Measurements from ENCODE around the gene DUSP14. TPM values are rescaled to one million over a fixed set of nuclear protein-coding genes. Genes with fewer than 3 reads are reported as not detected.
A peak's percentile ranks its signal among the peaks of the same experiment; 100 is the strongest.

Gene DUSP14
- total and polyA plus RNA-seq, 7 donors = 9.3 to 32.1 (median 11.6) TPM

GRCh38 chr17:37547986-37548385 is 58.3 kb downstream of the DUSP14 start:
- H3K36me3 ChIP-seq (ENCODE audit: insufficient read depth in 1 of 2, low read depth in 1 of 2) = peaks cover 2 to 28% of the 10 kb centered on the region in 2 donors
- DNase-seq (no peak), ATAC-seq (no peak)
- no peak overlapping the region for H3K4me3 ChIP-seq
- no peaks in the 10 kb centered on the region for H3K27me3 ChIP-seq (ENCODE audit: insufficient read depth in 3 of 3, low read length in 2 of 3)
- no peaks in the 10 kb centered on the region for H3K9me3 ChIP-seq
- intact Hi-C loops (cut with DNase I) = no loop called here
- no peak overlapping the region for H3K27ac ChIP-seq
- 13 to 15% (median 14%) methylated on average over 1 of the region's 1 CpG for WGBS, 3 donors
- peaks cover 29% of the 10 kb centered on the region for H3K4me1 ChIP-seq
- no peak for TF ChIP-seq CTCF (IDR thresholded peaks at IDR 0.05)

- 94 to 97% (median 96%) methylated on average over 3 of the region's 3 CpGs for WGBS, 3 donors
- no peak for DNase-seq
- intact Hi-C loops (cut with DNase I) = loop anchor here in 1 of 2 donors (10.0 kb wide), 1 partner anchor 107 kb away; no protein-coding TSS in a partner anchor
- Histone ChIP-seq H3K27ac (no peak overlapping the region), H3K27me3 (ENCODE audit: insufficient read depth in 3 of 3, low read length in 2 of 3) (no peaks in the 10 kb centered on the region), H3K9me3 (no peaks in the 10 kb centered on the region), H3K4me1 (peaks cover 28% of the 10 kb centered on the region), H3K36me3 (ENCODE audit: insufficient read depth in 1 of 2, low read depth in 1 of 2) (peaks cover 5 to 54% of the 10 kb centered on the region in 2 donors), H3K4me3 (no peak overlapping the region)
- TF ChIP-seq CTCF (IDR thresholded peaks at IDR 0.05) = no peak
- ATAC-seq = no peak
Measured at GRCh38 chr17:37551788-37552187, 62.1 kb downstream of the DUSP14 start.

GRCh38 chr17:37553401-37553966 is 63.8 kb downstream of the DUSP14 start:
- H3K9me3 ChIP-seq = no peaks in the 10 kb centered on the region
- H3K27ac ChIP-seq = peak overlapping the region; percentile 7
- no peak for DNase-seq
- ATAC-seq = no peak
- intact Hi-C loops (cut with DNase I) = loop anchor here in 1 of 2 donors (10.0 kb wide), 1 partner anchor 109 kb away; no protein-coding TSS in a partner anchor
- H3K4me1 ChIP-seq = peaks cover 14% of the 10 kb centered on the region
- peaks cover 5 to 71% of the 10 kb centered on the region in 2 donors for H3K36me3 ChIP-seq (ENCODE audit: insufficient read depth in 1 of 2, low read depth in 1 of 2)
- WGBS, 3 donors = 73 to 85% (median 76%) methylated on average over 6 of the region's 6 CpGs
- TF ChIP-seq CTCF (IDR thresholded peaks at IDR 0.05) = no peak
- H3K27me3 ChIP-seq (ENCODE audit: insufficient read depth in 3 of 3, low read length in 2 of 3) = no peaks in the 10 kb centered on the region
- no peak overlapping the region for H3K4me3 ChIP-seq

- ATAC-seq (no peak), DNase-seq (no peak)
- no peak overlapping the region for H3K4me3 ChIP-seq
- no peak overlapping the region for H3K27ac ChIP-seq
- no peak for TF ChIP-seq CTCF (IDR thresholded peaks at IDR 0.05)
- no peaks in the 10 kb centered on the region for H3K27me3 ChIP-seq (ENCODE audit: insufficient read depth in 3 of 3, low read length in 2 of 3)
- H3K36me3 ChIP-seq (ENCODE audit: insufficient read depth in 1 of 2, low read depth in 1 of 2) = peaks cover 9 to 81% of the 10 kb centered on the region in 2 donors
- no peaks in the 10 kb centered on the region for H3K9me3 ChIP-seq
- intact Hi-C loops (cut with DNase I) = loop anchor here in 1 of 2 donors (10.0 kb wide), 1 partner anchor 111 kb away; no protein-coding TSS in a partner anchor
- WGBS, 3 donors = 96 to 100% (median 97%) methylated on average over 3 of the region's 3 CpGs
- peaks cover 14% of the 10 kb centered on the region for H3K4me1 ChIP-seq
Measured at GRCh38 chr17:37555386-37555785, 65.7 kb downstream of the DUSP14 start.

Data from psoas muscle (tissue), 8 donors.